H9 (cell line): ENCODE results near the gene ITGB3. TPM values are rescaled to one million over a fixed set of nuclear protein-coding genes. Genes with fewer than 3 reads are reported as not detected.
"Not testable (repeated sequence)": the region's sequence is repeated elsewhere in the genome, so short reads cannot be mapped to it uniquely, and the experiment has no call there.

Experiments
- DNase-seq: peaks from one replicate; pipeline ENCODE4 v3.0.0-alpha.2; 2017
- H2AFZ ChIP-seq: one replicate; pipeline ENCODE4 v1.6.1; 2013; ENCODE audit warnings: mild to moderate bottlenecking, low read length, control low read depth, moderate library complexity
- H2AK5ac ChIP-seq: 2 replicates; pipeline ENCODE4 v1.6.1; 2013; ENCODE audit warnings: low read length, control low read depth, mixed read lengths; ENCODE audit not compliant: insufficient read length
- H2BK120ac ChIP-seq: one replicate; pipeline ENCODE4 v1.6.1; 2013; ENCODE audit warnings: low read depth, mild to moderate bottlenecking, low read length, control low read depth, inconsistent platforms; ENCODE audit not compliant: poor library complexity, severe bottlenecking
- H2BK12ac ChIP-seq: 2 replicates; pipeline ENCODE4 v1.6.1; 2013; ENCODE audit warnings: low read length, control low read depth, mixed read lengths, low read depth; ENCODE audit not compliant: insufficient read length
- H2BK15ac ChIP-seq: 2 replicates; pipeline ENCODE4 v1.6.1; 2013; ENCODE audit warnings: low read depth, low read length, control low read depth
- H2BK20ac ChIP-seq: one replicate; pipeline ENCODE4 v1.6.1; 2013; ENCODE audit warnings: low read depth, mild to moderate bottlenecking, low read length, control low read depth, inconsistent platforms; ENCODE audit not compliant: poor library complexity, severe bottlenecking
- H2BK5ac ChIP-seq: 2 replicates; pipeline ENCODE4 v1.6.1; 2013; ENCODE audit warnings: low read length, control low read depth, mixed read lengths; ENCODE audit not compliant: insufficient read length
- H3K14ac ChIP-seq: 2 replicates; pipeline ENCODE4 v1.6.1; 2013; ENCODE audit warnings: low read length, control low read depth; ENCODE audit not compliant: insufficient read depth
- H3K18ac ChIP-seq: 2 replicates; pipeline ENCODE4 v1.6.1; 2013; ENCODE audit warnings: low read depth, mild to moderate bottlenecking, mixed read lengths, low read length, control low read depth; ENCODE audit not compliant: insufficient read length
- H3K23ac ChIP-seq: 2 replicates; pipeline ENCODE4 v1.6.1; 2013; ENCODE audit warnings: low read length, control low read depth, mixed read lengths, low read depth; ENCODE audit not compliant: insufficient read length
- H3K23me2 ChIP-seq: 2 replicates; pipeline ENCODE4 v1.6.1; 2013; ENCODE audit warnings: low read depth, mild to moderate bottlenecking, mixed read lengths, low read length, control low read depth; ENCODE audit not compliant: insufficient read length, poor library complexity, severe bottlenecking
- H3K27ac ChIP-seq: 2 replicates; pipeline ENCODE4 v1.5.1; 2013; ENCODE audit warnings: low read length, control low read depth, mixed read lengths, low read depth; ENCODE audit not compliant: insufficient read length
- H3K27me3 ChIP-seq: 2 replicates; pipeline ENCODE4 v1.6.1; 2013; ENCODE audit warnings: low read length, control low read depth, inconsistent platforms; ENCODE audit not compliant: insufficient read depth
- H3K4ac ChIP-seq: 2 replicates; pipeline ENCODE4 v1.6.1; 2013; ENCODE audit warnings: low read depth, mild to moderate bottlenecking, control low read depth, inconsistent platforms, low read length, moderate library complexity
- H3K4me1 ChIP-seq: 2 replicates; pipeline ENCODE4 v1.6.1; 2013; ENCODE audit warnings: low read length, control low read depth, inconsistent platforms; ENCODE audit not compliant: insufficient read depth
- H3K4me2 ChIP-seq: 2 replicates; pipeline ENCODE4 v1.6.1; 2013; ENCODE audit warnings: low read length, control low read depth, mixed read lengths; ENCODE audit not compliant: insufficient read length, insufficient read depth
- H3K56ac ChIP-seq: 2 replicates; pipeline ENCODE4 v1.6.1; 2013; ENCODE audit warnings: low read depth, mild to moderate bottlenecking, mixed read lengths, low read length, control low read depth; ENCODE audit not compliant: insufficient read length
- H3K79me1 ChIP-seq: 2 replicates; pipeline ENCODE4 v1.6.1; 2013; ENCODE audit warnings: low read depth, mild to moderate bottlenecking, moderate library complexity, low read length, control low read depth, inconsistent platforms; ENCODE audit not compliant: insufficient read depth, poor library complexity, severe bottlenecking
- H3K79me2 ChIP-seq: 2 replicates; pipeline ENCODE4 v1.6.1; 2013; ENCODE audit warnings: low read length, control low read depth, inconsistent platforms; ENCODE audit not compliant: insufficient read depth
- H3K9ac ChIP-seq: 2 replicates; pipeline ENCODE4 v1.6.1; 2013; ENCODE audit warnings: low read length, control low read depth, mixed read lengths; ENCODE audit not compliant: insufficient read length; ENCODE audit errors: extremely low read depth
- H3K9me3 ChIP-seq: one replicate; pipeline ENCODE4 v1.6.1; 2013; ENCODE audit warnings: low read depth, low read length, inconsistent platforms; ENCODE audit not compliant: control insufficient read depth
- H3T11ph ChIP-seq: one replicate; pipeline ENCODE4 v1.6.1; 2013; ENCODE audit warnings: mild to moderate bottlenecking, low read length, control low read depth, inconsistent platforms
- H4K20me1 ChIP-seq: one replicate; pipeline ENCODE4 v1.6.1; 2013; ENCODE audit not compliant: control insufficient read depth, insufficient read length, insufficient read depth
- H4K5ac ChIP-seq: 2 replicates; pipeline ENCODE4 v1.6.1; 2013; ENCODE audit warnings: low read depth, mild to moderate bottlenecking, mixed read lengths, low read length, control low read depth; ENCODE audit not compliant: insufficient read length
- H4K8ac ChIP-seq: replicated peaks from 2 replicates; pipeline ENCODE4 v1.6.1; 2013; ENCODE audit warnings: low read length, control low read depth, mixed read lengths, low read depth; ENCODE audit not compliant: insufficient read length
- H4K91ac ChIP-seq: 2 replicates; pipeline ENCODE4 v1.6.1; 2013; ENCODE audit warnings: low read depth, mild to moderate bottlenecking, moderate library complexity, mixed read lengths, low read length, control low read depth; ENCODE audit not compliant: insufficient read length
- H3K27ac Mint-ChIP-seq, 3 experiments: 2 replicates in 2 of 3; 3 replicates in 1 of 3; pipeline ENCODE4 v1.8.0; 2020 to 2021; ENCODE audit warnings: mixed read lengths in 3 of 3, mild to moderate bottlenecking in 1 of 3, moderate library complexity in 1 of 3
- H3K27me3 Mint-ChIP-seq: 2 replicates; pipeline ENCODE4 v1.8.0; 2021; ENCODE audit warnings: low read depth, mild to moderate bottlenecking, moderate library complexity, mixed read lengths
- H3K36me3 Mint-ChIP-seq, 3 experiments: 2 replicates in 2 of 3; 3 replicates in 1 of 3; pipeline ENCODE4 v1.8.0; 2020 to 2021; ENCODE audit warnings: low read depth in 3 of 3, mixed read lengths in 3 of 3; ENCODE audit not compliant: insufficient read depth in 1 of 3
- H3K4me1 Mint-ChIP-seq, 2 experiments: 2 replicates each; pipeline ENCODE4 v1.8.0; 2020; ENCODE audit warnings: mixed read lengths in 2 of 2
- H3K4me3 Mint-ChIP-seq, 2 experiments: 2 replicates in 1 of 2; 3 replicates in 1 of 2; pipeline ENCODE4 v1.8.0; 2020 to 2021; ENCODE audit warnings: mild to moderate bottlenecking in 2 of 2, mixed read lengths in 2 of 2, moderate library complexity in 1 of 2
- H3K9me3 Mint-ChIP-seq, 2 experiments: 2 replicates in 1 of 2; 3 replicates in 1 of 2; pipeline ENCODE4 v1.8.0; 2020; ENCODE audit warnings: mild to moderate bottlenecking in 2 of 2, mixed read lengths in 2 of 2, moderate library complexity in 1 of 2
- total RNA-seq: library from RNA; stranded (reverse); gene quantifications from 2 replicates; pipeline ENCODE4 v1.2.1, GENCODE V29; 2021

The ITGB3 gene
- total RNA-seq, 1 experiment from 2014 or later, result not detected

DNA sequence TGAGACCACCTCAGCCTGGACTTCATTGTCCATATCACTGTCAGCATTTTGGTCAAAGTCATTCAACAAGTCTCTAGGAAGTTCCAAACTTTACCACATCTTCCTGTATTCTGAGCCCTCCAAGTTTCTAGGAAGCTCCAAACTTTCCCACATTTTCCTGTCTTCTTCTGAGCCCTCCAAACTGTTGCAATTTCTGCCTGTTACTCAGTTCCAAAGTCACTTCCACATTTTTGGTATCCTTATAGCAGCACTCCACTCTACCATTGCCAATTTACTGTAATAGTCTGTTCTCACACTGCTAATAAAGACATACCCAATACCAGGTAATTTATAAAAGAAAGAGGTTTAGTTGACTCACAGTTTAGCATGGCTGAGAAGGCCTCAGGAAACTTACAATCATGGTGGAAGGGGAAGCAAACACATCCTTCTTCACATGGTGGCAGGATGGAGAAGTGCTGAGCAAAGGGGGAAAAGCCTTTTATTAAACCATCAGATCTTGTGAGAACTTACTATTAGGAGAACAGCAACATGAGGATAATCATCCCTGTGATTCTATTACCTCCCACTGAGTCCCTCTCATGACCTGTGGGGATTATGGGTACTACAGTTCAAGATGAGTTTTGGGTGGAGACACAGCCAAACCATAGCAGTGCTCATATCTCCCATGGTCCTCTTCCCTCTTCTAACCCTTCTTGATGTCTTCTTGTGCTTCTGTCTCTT lies 16.1 kb downstream of the ITGB3 start:
- not testable (repeated sequence) for H4K8ac ChIP-seq, H3K27me3 Mint-ChIP-seq, H3K56ac ChIP-seq, H3K79me2 ChIP-seq, H3K9ac ChIP-seq, H3K4me2 ChIP-seq, H3K4ac ChIP-seq, DNase-seq, H3K14ac ChIP-seq, H3K4me3 Mint-ChIP-seq, H3T11ph ChIP-seq, H4K20me1 ChIP-seq, H3K79me1 ChIP-seq, H3K18ac ChIP-seq, H2BK5ac ChIP-seq, H2AK5ac ChIP-seq, H2AFZ ChIP-seq, H3K4me1 ChIP-seq, H3K23ac ChIP-seq, H3K27ac Mint-ChIP-seq, H2BK20ac ChIP-seq, H2BK15ac ChIP-seq, H4K91ac ChIP-seq, H3K23me2 ChIP-seq, H2BK120ac ChIP-seq, H2BK12ac ChIP-seq, H3K27ac ChIP-seq, H3K27me3 ChIP-seq, H3K9me3 ChIP-seq, H4K5ac ChIP-seq
- Mint-ChIP-seq H3K9me3 (peaks cover 10 to 15% of the 10 kb centered on the region in 2 experiments), H3K4me1 (peaks cover 8 to 10% of the 10 kb centered on the region in 2 experiments), H3K36me3 (peaks cover 3 to 13% (median 5%) of the 10 kb centered on the region in 3 experiments; a peak in 6 of 7 replicates)
